HG02678 (cell line): ENCODE measurements around the gene ABCC11.

Experiments used
- ATAC-seq: cut with Tn5 transposase; IDR thresholded peaks from one replicate; pipeline ENCODE4 v1.9.1; 2021; ENCODE audit warnings: mild to moderate bottlenecking, moderate library complexity; ENCODE audit not compliant: unreplicated experiment

The ABCC11 gene

GRCh38 chr16:48165961-48166578 lies 81.3 kb downstream of the ABCC11 start:
- no peak for ATAC-seq

DNA sequence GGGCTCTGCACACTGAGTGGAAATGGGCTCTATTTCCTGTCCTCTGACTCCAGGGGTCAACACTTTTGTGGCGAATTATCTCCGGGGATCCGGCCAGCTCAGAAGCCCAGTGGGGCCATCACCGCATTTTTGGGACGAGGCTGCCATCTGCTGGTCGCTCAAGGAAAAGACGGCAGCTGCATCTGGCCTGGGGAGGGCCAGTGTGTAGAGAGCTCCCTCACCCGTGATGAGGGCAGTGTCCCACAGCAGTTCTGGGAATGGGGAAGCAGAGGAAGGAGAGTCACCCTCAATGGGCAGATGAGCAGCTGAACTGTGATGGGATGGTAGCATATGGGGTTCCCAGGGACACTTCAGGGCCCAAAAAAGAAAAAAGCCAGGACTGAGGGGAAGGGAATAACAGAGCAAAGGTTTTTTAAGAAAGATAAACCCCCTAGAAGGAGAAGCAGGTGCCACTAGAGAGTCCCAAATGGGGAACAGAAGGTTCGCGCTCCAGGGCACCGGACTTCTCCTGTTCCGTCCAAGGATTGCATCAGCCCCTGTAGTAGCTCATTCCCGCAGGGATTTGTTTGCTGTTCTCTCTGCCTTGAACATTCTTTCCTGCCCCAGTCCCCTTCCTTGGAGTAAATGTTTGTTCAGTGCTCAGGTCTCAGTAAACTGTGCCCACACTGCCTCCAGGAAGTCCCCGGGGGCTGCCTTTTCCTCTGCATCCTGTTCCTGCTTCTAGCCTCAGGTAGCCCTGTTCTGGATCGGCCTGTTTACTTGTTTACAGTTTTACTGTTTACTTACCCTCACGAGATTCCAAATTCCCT lies 82.2 kb downstream of the ABCC11 start:
- peak; percentile 83 for ATAC-seq

DNA sequence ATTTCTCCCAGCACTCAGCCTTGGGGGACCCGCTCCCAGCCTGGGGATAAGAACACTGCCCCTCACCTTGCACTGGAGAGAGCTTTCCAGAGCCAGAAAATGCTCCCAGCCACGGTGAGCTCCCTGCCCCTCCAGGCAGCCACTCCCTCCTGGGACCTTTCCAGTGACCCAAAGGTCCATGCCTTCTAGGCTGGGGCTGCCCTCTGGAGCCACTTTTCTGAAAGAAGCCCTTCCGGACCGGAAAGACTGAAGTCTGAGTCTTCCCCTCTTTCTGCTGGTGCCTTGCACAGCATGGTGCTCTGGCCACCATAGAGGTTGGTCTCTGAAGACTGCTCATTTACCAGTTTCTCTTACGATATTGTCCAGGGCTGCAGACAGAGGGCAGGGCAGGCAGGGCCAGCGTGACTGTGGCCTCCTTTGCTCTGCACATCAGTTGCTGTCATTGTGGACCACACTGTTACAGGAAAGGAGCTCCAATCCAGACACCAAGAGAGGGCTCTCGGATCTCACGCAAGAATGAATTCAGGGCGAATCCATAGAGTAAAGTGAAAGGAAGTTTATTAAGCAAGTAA lies 84.4 kb downstream of the ABCC11 start:
- no peak for ATAC-seq

DNA sequence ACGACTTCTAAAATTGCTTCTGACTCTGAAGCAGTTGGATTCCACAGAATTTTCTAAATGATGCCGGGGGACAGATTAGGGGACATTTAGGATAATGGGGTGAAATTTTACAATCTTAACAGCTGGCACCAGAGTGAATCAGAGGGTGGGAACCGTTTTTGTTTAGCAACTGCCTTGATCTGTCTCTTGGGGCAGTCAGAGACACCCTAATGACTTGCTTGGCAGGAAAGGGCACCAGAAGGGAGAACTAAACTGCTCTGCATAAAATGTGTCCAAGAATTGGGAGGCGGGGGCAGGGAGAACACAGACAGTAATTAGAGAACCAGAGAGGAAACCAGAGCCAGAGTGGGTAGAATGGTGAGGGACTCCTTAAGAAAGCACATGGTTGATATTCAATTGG lies 85.4 kb downstream of the ABCC11 start:
- ATAC-seq, result no peak

- ATAC-seq, result no peak
Observed at GRCh38 chr16:48160575-48160974, 86.8 kb downstream of the ABCC11 start.

- no peak for ATAC-seq
Observed at GRCh38 chr16:48158296-48158695, 89.0 kb downstream of the ABCC11 start.

GRCh38 chr16:48157794-48158193 lies 89.5 kb downstream of the ABCC11 start:
- ATAC-seq, result no peak

DNA sequence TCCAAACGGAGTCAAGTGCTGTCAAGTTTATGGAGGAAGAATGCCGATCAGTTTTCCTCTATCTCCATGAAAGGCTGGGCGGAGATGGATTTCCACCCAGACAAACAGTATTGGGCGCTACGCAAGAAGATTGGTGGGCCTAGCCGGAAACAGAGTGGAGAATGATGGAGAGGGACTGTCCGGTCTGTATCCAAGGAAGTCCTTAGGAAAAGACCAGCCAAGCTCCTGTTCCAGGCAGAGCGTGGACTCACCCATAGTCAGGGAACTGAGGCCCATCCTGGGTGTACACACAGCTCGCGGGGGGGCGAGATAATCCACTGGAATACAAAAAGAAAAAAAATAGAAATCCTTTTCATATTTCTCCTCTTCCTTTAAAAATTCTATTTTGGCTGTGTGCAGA lies 90.0 kb downstream of the ABCC11 start:
- ATAC-seq, result no peak

- ATAC-seq, result peak; percentile 55
Observed at GRCh38 chr16:48156790-48157209, 90.5 kb downstream of the ABCC11 start.

- ATAC-seq, result no peak
Observed at GRCh38 chr16:48155926-48156789, 91.2 kb downstream of the ABCC11 start, which contains the start of gene ABCC12. Gene ABCC12, minus strand, starts transcription at chr16:48155993. Its CDS starts 9,569 bp downstream, at chr16:48146424.

DNA sequence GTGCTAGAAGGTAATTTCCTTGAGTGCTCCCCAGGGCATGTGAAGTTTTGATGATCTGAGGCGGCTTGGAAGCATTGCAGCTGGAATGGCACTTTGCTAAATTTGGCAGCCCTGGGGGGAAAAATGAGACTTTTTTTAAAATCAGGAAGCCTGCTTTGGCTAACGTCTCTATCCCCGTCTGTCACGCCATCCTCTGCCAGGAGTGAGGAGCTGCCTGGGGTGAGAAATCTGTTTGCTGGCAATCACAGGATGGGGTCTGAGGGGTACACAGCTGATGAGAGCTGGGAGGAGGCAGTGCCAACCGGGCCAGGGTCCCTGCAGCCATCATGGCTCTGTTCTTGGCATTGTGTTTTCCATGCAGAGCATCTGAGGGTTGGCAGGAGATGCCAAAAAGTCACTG lies 93.6 kb downstream of the ABCC11 start:
- no peak for ATAC-seq

DNA sequence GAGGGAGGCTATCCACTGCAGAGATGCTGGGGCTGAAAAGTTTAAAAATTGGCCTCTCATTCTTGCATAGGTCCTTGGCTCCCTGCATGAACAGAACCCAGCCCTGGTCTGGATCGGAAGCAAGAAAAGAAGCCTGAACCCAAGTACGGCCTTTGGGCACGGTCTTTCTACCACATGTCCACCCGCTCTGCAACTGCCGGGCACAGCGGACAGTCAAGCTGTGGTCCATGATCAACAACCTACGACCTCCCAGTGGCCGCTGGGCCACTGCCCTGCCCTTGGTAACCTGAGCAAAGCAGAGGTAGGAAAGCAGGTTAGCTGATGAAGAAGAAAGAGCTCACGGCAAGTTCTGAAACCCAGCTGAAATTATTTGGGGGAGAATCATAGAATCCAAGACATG lies 95.1 kb downstream of the ABCC11 start:
- ATAC-seq, result no peak

DNA sequence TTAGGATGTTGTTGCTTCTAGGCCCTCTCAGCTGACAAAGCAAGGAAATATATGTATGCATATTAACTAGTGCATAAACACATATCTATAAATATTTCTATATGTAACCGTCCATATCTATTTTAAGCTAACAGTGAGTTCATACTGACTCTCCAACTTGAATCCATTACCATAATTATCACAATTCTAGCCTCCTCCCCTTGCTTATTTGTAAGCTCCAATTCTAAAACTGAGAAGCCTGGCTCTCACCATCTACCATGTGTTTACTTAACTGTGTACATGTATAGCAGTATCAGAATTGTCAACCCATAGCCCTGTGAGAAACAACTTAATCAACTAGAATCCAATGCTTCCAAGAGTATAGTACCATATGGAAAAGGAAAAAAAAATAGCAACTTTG lies 96.6 kb downstream of the ABCC11 start:
- no peak for ATAC-seq

GRCh38 chr16:48146710-48147109 lies 100.6 kb downstream of the ABCC11 start:
- ATAC-seq, result no peak

DNA sequence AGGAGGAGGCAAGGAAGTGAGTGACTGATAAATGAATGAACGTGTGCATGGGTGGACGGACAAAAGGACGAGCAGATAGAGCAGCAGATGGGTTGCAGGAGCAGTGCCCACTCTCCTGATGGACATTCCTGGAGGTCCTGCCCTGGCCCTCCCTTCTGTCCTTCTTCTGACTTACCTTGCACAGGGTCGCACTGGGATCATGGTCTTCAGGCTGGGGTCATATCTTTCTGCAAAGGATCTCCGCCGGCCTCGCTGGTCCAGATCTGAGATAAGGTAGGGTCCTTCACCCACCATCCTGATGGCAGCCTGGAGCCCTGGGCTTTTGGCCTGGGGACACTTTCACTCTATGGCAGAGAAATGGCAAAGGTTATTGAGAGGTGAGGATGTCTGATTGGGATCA lies 101.2 kb downstream of the ABCC11 start:
- no peak for ATAC-seq

GRCh38 chr16:48143812-48144368 lies 103.4 kb downstream of the ABCC11 start:
- ATAC-seq, result no peak

DNA sequence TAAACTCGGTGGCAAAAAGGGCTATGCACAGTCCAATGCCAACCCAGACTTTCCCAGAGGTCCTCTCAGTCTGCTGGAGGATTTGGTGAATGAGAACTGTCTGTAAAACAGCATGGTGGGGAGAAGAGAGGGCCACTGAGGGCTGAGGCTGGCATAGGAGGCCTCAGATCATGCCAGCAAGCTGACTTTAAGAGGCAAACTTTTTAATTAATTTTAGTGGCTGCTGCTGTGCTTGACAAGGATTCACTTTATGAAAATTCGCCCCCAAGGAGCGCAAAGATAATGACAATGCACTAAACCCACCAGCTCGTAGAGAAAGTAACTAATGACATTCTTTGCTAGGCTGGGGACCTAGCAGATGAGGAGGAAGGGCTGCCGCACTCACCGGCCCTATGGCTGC lies 106.5 kb downstream of the ABCC11 start:
- ATAC-seq, result no peak

GRCh38 chr16:48139517-48139916 lies 107.8 kb downstream of the ABCC11 start:
- no peak for ATAC-seq

- ATAC-seq, result no peak
Observed at GRCh38 chr16:48138543-48138942, 108.8 kb downstream of the ABCC11 start.

DNA sequence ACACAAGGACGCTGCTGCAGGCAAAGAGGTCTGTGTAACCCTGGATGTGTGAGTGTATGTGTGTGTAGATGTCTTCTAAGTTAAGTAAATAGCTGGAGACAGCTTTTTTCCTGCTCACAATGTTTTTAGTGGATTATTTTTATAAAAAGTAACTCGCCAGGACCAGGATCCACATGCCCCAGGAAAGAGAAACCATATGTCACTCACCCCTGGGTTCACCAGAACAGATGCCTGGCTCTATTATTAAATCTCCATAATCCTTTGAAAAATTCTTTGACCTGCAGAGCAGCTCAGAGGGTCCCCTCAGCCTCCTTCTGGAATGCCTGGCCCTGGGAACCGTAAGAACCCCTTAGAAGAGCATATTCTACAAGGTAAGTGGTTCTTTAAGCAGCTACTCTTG lies 109.5 kb downstream of the ABCC11 start:
- no peak for ATAC-seq
